IPS DF 4.7 (cell line): ENCODE data around the gene ABCC1.
"Not testable (repeated sequence)": the region's sequence is repeated elsewhere in the genome, so short reads cannot be mapped to it uniquely, and the experiment has no call there.

Source experiments
- DNase-seq: peaks from one replicate; pipeline ENCODE4 v3.0.0-alpha.2; 2013; ENCODE audit warnings: low spot score; ENCODE audit errors: extremely low read depth

The ABCC1 gene

GRCh38 chr16:16181748-16182147 lies 232.3 kb downstream of the ABCC1 start:
- DNase-seq, result not testable (repeated sequence)

GRCh38 chr16:16182918-16183317 lies 233.5 kb downstream of the ABCC1 start:
- DNase-seq, result no peak

GRCh38 chr16:16183562-16183961 lies 234.1 kb downstream of the ABCC1 start:
- DNase-seq, result no peak

DNA sequence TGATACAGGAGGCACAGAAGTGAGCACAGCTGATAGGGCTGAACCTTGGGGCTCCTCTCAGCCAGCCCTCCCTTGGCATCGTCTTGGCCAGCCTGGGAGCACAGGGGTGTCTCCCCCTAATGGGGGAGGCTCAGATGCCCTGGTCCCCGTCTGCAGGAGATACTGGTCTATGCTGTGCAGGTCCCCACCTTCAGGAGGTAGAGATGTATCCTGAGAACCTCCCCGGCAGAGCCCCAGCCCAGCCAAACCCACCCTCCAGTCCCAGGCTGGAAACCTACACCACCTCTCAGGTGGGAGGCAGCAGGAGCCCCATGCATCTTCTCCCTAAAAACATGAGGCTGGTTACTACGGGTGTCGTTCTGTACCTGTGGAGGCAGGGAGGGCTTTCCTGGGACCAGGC lies 235.2 kb downstream of the ABCC1 start:
- DNase-seq, result no peak

DNA sequence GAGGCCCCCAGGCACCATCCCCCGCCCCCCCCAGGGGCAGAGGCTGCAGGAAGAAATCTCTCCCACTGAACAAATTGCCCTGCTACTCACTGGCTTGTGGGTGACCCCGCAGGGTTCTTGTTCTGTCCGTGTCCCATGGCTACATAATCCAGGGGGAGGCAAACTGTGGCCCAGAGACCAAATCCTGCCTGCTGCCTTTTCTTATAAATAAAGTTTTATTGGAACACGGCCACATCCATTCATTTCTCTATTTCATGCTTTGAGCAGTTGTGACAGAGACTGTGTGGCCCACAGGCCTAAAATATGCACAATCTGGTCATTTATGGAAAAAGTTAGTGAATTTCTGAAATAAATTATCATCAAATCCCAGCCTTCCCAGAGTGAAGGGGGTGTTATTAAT lies 235.7 kb downstream of the ABCC1 start:
- no peak for DNase-seq

DNA sequence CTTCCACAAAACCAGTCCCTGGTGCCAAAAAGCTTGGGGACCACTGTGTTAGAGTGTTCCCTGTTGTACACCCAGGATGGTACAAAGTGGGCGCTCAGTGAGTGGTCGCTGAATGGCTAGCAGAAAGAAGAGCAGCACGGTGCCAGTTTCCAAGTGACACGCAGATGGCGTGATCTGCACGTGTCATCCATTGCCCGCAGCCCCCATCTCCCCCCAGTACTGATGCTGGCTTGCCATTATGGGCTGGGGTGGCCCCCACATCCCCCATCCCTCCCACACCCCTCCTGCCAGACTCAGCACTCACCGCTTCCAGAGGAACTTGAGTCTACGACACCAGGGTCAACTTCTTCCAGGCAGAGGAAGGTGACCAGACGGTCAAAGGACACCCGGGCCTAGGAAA lies 237.4 kb downstream of the ABCC1 start:
- DNase-seq, result no peak

DNA sequence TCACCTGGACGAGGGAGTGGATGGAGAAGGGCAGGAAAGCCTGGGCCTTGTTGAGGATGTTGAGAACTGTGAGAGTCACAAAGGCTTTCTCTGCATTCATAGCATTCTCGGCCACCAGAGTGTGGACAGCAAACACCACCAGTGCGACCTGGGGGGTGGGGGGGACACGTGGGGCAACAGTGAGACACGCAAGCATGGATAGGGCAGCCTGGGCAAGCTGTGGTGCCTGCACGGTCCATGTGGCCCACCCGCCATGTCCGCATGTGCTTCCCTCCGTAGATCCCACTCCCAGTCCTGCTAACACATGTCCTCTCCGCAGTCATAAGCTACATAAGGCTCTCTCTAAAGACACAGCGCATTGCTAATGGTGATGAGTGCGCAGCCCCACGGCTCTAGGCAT lies 239.4 kb downstream of the ABCC1 start:
- no peak for DNase-seq

- no peak for DNase-seq
Measured at GRCh38 chr16:16189842-16190241, 240.4 kb downstream of the ABCC1 start.

DNA sequence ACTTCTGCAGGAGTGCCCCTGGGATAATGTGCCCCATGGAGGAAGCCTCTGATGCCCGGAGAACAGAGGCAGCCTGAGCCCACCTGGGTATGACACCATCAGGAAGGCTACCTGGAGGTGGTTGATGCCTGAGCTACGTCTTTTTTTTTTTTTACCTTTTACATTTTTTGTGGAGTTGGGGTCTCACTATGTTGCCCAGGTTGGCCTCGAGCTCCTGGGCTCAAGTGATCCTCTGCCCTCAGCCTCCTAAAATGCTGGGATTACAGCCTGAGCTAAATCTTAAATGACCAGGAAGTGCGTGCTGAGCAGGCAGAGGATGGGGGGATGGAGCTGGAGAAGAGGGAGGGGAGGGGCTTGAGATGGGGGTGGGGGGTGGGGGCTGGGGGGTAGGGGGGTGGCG lies 241.1 kb downstream of the ABCC1 start:
- no peak for DNase-seq

- DNase-seq, result not testable (repeated sequence)
Measured at GRCh38 chr16:16190966-16191365, 241.6 kb downstream of the ABCC1 start.

GRCh38 chr16:16191493-16192167 lies 242.2 kb downstream of the ABCC1 start:
- DNase-seq, result no peak
